NT2/D1 (cell line): ENCODE results near the gene AUH.

Experiments
- SUZ12 ChIP-seq: IDR thresholded peaks from 2 replicates; pipeline ENCODE4 v1.6.1; 2011; ENCODE audit not compliant: insufficient read length, insufficient read depth; ENCODE audit errors: extremely low read depth
- ZNF274 ChIP-seq: IDR thresholded peaks from 2 replicates; pipeline ENCODE4 v1.6.1; 2011; ENCODE audit warnings: mild to moderate bottlenecking, low read depth, low read length

- TF ChIP-seq ZNF274 = no peak
- no peak for TF ChIP-seq SUZ12
These were observed 25.0 kb upstream of the AUH start for GRCh38 chr9:91386765-91387164.
